Stimulated activated CD4-positive, alpha-beta T cell treated with anti-CD3 and anti-CD28 coated beads, TNF-alpha, amount 100 ng/mL, for 24 hours (primary cell): ENCODE measurements around the gene GRM8.
"Not testable (repeated sequence)": the region's sequence is repeated elsewhere in the genome, so short reads cannot be mapped to it uniquely, and the experiment has no call there.

Experiments
- DNase-seq, 3 experiments: peaks; one replicate each; pipeline ENCODE4 v3.0.0-alpha.2; 2020; ENCODE audit warnings: low read depth in 3 of 3

GRM8 gene

GRCh38 chr7:127029823-127030222 is 222.9 kb downstream of the GRM8 start:
- DNase-seq = no peak

GRCh38 chr7:127021857-127022256 is 230.9 kb downstream of the GRM8 start:
- no peak for DNase-seq

DNA sequence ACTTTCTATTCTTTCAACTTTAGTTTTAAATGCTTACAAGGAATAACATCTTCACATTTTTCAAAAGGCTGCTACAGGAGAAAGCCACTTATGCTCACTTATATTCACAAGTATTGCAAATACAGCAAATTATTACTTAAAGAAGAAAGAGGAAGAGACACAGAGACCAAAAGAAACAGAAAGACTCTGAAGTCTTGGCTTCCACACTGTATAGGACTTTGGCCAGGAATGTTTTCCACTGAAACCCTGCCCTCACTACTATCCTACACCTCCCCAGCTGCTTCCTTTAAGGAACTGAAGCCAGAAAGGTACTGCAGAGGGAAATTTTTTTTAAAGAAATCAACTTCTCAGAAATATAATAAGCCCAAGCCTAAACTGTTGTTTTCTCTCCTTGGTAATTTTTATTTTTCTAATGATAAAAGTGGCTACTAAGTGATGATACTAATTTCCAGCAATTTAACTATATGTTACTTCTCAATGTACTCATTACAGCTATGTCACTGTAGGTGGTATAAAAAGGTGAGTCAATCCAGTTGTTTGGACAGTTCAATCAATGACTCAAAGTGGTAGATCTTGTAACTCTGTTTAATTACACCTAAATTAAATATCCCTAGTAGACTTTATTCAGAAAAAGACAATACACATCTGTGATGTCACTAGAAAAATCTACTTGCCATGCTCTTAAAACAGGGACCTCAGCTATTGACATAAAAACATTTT is 231.6 kb downstream of the GRM8 start:
- no peak for DNase-seq

- no peak for DNase-seq
These were observed 233.9 kb downstream of the GRM8 start for GRCh38 chr7:127018889-127019288.

DNA sequence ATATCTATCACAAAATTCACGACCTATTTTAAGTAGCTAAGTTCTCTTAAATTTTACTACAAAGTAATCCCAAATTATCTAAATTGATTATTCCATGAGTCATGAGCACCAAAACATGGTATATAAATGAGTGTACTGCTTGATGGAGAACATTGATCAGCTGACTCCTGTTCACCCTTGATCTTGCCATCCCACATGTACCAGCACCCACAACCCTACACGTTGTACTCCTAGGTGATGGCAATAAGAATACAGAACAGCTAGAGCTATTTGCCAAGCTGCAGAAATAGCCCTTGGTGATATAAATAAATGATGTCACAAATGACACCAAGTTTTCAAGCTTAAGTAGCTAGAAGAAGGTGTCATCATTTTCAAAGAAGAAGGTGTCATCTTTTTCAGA is 235.5 kb downstream of the GRM8 start:
- no peak for DNase-seq

- DNase-seq = no peak
These were observed 252.0 kb downstream of the GRM8 start for GRCh38 chr7:127000725-127001124.

- DNase-seq = no peak
These were observed 256.1 kb downstream of the GRM8 start for GRCh38 chr7:126996659-126997058.

- no peak for DNase-seq
These were observed 259.0 kb downstream of the GRM8 start for GRCh38 chr7:126993626-126994213.

DNA sequence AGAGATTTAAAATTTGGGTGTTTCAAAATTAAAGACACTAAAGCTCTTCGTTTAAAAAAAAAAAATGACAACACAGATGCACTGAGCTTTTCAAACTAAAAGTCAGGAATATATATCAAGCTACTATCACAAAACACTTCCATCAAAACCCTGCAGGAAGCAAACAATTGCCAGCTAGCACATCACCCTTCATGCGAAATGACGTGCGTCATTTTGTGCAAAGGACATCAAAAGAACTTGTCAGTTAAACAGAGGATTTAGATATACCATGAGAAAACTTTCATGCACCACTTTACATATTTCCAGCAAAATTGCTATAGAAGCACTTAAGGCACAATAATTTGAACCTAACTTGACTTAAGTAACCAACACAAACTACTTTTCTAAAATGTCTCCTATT is 264.7 kb downstream of the GRM8 start:
- DNase-seq = no peak

DNA sequence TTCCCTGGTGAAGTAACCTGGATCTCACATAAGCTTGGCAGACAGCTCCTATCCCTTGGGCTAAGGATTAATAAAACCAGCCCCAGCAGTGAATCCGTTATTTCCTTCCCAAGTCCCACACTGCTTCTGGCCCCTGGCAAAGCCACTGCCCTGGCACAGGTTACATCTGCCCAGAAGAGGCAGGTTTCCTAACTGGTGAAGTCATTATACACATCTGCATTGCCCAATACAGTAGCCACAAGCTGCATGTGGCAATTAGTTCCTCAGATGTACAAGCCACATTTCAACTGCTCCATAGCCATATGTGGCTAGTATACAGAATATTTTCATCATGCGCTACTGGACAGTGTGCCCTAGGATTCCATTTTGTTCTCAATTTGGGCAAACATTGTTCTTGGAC is 273.0 kb downstream of the GRM8 start:
- no peak for DNase-seq

DNA sequence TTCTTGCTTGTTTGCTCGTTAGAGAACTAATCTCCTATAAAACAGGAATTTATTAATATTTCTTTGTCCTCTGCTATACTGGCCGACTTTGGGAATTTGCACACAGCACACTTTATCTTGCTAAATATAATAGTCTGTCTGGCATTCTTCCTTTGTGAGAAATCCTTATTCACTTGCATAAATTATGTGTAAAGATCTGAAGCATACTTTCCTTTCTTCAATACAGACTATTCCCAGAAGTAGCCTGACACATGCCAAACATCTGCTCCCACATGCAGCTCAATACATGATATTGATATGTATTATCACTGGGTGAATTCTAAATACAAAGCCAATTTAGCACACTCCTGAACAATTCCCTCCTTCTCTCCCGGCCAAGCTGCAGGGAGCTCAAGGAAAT is 273.9 kb downstream of the GRM8 start:
- no peak for DNase-seq

GRCh38 chr7:126973066-126973465 is 279.7 kb downstream of the GRM8 start:
- no peak for DNase-seq

DNA sequence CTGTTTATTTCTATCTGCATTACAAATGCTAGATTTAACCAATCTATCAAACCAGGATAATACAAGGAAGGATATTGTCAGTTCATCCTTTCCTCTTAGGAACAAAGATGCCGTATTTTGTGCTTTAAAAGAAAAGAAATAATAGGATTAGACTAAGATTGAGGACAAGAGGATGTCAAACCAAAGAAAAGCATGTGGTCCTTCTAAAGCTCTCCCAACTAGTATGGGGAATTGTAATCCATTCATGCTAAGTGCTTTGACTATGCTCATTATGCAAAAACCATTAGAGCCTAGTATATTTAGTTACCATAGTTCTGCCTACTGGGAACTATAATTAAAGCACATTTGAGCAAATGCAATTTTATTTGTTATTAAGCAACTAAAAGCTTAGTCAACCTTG is 280.2 kb downstream of the GRM8 start:
- no peak for DNase-seq

DNA sequence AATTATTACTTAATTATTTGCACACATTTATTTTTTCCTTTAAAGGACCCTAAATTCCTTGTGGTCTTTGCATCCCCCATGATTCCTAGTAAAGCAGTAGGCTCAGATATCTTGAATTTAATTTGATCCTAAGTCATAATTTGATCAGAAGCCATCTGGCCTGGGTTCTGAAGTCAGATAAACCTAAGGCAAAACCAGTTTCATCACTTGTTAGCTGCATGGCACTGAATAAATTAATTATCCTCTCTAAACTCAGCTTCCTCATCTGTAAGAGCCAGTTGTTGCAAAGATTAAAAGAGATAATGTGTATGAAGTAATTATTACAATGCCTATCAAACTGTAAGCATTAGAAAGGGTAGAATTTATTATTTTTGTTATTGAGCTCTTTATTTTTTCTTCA is 293.1 kb downstream of the GRM8 start:
- DNase-seq = no peak

GRCh38 chr7:126958367-126958766 is 294.4 kb downstream of the GRM8 start:
- no peak for DNase-seq

DNA sequence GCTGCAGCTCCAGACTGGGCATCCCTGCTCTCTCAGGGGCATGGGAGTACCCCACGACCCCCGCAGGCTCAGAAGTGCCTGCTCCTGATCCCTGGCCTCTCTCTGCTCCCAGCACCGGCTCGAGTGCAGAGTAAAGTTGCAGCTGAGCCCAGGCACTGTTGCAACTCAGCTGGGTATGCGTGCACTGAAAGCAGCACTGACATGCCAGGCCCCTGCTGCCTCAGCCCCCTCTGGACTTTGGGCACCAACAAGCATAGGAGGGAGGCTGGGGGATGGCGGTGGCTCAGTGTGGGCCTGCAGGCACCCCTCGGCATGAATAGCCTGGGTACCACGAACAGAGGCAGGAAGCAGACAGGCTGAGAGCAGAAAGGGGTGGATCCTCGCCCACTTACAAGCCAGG is 295.3 kb downstream of the GRM8 start:
- no peak for DNase-seq

DNA sequence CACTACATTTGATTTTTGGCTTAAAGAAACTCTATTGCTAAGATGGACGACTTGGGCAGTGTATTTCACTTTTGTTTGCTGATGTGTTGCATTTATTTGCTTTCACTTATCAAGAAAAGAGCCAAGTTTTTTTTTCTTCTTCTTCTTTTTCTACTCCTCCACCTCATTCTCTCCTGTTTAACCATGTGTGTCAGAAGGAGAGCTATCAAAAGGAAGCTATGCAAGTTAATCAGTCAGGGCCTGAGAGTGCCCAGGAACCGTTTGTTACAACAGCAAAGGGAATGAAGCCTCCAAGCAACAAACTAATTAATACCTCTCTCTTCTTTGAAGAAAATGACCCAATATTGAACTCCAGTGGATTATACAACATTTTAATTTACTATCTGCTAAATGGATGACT is 299.3 kb downstream of the GRM8 start:
- DNase-seq = no peak

- DNase-seq = no peak
These were observed 304.1 kb downstream of the GRM8 start for GRCh38 chr7:126948664-126949063.

- no peak for DNase-seq
These were observed 311.9 kb downstream of the GRM8 start for GRCh38 chr7:126940723-126941307.

DNA sequence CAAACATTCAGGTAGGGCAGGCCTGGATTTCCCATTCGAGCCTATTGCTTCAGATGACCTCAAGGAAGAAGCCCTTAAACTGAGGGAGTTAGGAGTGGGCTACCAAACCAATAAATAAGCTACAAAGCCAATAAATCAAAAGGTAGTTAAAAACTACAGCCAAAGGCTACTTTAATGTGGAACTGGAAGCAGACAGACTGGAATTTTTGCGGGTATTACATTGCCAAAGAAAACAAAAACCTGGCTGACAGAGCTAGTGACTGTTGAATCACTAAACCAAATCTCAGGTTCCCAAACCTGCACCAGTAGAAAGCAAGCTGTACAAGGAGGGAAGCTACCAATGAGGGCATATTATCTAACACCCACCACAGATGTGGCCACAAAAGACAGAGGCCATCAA is 315.6 kb downstream of the GRM8 start:
- DNase-seq = no peak

GRCh38 chr7:126931581-126931980 is 321.2 kb downstream of the GRM8 start:
- DNase-seq = no peak

DNA sequence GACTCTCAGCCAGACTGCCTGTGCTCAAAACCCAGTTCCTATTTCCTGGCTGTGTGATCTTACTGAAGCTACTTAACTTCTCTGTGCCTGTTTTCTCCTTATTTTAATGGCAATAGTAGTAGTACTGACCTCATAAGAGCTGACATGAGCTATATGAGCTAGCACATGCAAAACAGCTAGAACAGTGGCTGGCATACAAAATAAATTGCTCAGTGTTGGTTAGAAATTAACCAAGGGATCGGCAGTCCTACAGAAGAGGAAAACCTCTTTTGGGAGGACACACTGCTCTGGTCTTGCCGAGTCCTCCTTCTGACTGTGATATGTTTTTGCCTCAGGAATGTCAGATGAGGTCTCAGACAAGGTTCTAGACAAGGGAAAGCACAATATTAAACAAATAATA is 322.6 kb downstream of the GRM8 start:
- DNase-seq = no peak

DNA sequence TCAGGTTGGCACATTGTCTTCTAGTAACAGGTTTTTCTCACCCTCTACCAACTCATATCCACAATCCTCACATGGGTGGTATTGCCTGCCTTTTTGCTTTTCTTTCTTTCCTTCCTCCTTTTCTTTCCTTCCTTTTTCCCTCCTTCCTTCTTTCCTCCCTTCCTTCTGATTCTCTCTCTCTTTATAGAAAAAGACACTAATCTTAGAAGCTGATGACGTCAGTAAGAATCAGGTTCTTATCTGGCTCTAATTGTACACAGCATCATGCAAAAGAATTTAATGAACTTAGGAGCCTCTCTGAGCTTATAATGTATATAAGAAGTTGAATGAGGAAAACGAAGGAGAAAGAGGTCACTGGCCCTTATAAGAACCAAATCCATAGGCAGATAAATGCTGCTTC is 328.3 kb downstream of the GRM8 start:
- DNase-seq = no peak

DNA sequence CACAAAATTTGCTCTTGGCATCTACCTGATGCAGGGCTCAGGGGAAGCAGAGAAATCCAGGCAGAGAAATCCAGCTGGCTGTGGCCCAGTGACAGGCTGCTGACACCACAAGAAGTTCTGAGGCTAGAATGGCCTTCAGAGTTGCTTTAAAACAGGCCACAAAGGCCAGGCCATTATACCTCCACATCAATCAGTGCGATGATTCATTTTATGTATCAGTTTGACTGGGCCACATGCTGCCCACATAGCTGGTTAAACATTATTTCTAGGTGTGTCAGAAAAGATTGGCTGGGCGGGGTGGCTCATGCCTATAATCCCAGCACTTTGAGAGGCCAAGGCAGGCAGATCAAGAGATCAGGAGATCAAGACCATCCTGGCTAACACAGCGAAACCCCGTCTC is 341.1 kb downstream of the GRM8 start:
- not testable (repeated sequence) for DNase-seq
